H4 (cell line): Measurements from ENCODE around the gene MMP17. TPM values are rescaled to one million over a fixed set of nuclear protein-coding genes. Genes with fewer than 3 reads are reported as not detected.
"Not testable (repeated sequence)": the region's sequence is repeated elsewhere in the genome, so short reads cannot be mapped to it uniquely, and the experiment has no call there.

ENCODE experiments used
- DNase-seq: peaks from one replicate; pipeline ENCODE4 v3.0.0-alpha.2; 2015; ENCODE audit warnings: low spot score
- total RNA-seq: library from RNA; depleted of rRNA; stranded (reverse); fragments of >200 nt; shearing (Covaris generic); gene quantifications from 2 replicates; pipeline ENCODE4 v1.2.3, GENCODE V29; 2014

MMP17 gene
- total RNA-seq, 1 experiment from 2014 or later: 5.0 TPM

GRCh38 chr12:131799828-131800593, 28.2 kb upstream of the MMP17 start:
- DNase-seq: no peak

- no peak for DNase-seq
Observed at GRCh38 chr12:131800594-131801135, 27.5 kb upstream of the MMP17 start.

DNA sequence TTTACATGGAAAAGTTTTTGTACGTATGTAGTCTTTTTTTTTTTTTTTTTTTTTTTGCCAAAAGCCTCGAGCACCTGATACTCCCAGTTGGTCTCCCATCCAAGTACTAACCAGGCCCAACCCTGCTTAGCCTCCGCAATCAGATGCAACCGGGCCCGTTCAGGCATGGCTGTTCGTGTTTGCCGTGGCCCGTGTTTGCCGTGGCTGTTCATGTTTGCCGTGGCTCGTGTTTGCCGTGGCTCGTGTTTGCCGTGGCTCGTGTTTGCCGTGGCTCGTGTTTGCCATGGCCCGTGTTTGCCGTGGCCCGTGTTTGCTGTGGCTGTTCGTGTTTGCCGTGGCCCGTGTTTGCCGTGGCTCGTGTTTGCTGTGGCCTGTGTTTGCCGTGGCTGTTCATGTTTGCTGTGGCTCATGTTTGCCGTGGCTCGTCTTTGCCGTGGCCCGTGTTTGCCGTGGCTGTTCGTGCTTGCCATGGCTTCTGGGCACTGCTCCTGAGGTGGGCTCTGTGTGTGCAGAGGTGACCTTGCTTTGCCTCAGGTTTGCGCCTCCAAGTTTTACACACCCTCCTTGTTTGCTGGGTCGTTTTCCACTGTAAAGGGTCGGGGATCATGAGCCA, 26.8 kb upstream of the MMP17 start:
- DNase-seq: no peak

DNA sequence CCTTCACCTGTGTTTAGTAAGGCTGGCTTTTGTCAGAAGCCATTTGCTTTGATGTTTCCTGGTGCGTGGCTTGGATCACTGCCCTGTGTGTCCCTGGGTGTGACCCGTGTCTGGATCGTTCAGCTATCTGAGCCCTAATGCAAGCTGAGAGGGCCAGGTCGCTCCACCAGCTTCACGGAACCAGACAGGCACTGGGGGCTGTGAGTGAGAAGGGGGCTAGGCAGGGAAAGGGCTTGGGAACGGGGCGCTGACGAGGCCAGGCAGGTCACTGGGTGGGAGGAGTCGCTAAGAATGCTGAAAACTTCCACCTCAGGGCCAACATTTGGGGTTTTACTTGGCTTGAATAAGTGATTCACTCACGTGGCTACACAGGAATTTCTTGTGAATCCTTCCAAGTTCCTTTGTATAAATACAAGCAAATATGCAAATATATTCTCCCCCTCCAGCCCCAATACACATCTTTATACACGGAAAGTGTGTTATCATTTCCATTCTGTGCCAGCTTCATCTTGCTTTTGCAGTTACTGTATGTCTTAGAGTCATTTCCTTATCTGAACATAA, 24.2 kb upstream of the MMP17 start:
- no peak for DNase-seq

- no peak for DNase-seq
Observed at GRCh38 chr12:131805421-131805820, 22.8 kb upstream of the MMP17 start.

DNA sequence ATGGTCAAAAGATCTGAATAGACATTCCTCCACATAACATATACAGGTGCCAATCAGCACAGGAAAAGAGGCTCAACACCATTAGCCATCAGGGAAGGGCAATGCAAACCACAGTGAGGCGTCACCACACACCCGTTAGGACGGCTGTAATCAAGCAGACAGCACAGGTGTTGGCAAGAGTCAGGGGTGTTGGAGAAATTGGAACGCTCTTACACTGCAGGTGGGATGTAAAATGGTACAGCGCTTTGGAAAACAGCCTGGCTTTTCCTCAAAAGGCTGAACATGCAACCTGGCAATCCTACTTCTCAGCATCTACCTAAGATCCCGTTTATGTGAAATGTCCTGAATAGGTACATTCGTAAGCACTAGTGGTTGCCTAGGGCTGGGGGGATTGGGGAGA, 21.5 kb upstream of the MMP17 start:
- no peak for DNase-seq

DNA sequence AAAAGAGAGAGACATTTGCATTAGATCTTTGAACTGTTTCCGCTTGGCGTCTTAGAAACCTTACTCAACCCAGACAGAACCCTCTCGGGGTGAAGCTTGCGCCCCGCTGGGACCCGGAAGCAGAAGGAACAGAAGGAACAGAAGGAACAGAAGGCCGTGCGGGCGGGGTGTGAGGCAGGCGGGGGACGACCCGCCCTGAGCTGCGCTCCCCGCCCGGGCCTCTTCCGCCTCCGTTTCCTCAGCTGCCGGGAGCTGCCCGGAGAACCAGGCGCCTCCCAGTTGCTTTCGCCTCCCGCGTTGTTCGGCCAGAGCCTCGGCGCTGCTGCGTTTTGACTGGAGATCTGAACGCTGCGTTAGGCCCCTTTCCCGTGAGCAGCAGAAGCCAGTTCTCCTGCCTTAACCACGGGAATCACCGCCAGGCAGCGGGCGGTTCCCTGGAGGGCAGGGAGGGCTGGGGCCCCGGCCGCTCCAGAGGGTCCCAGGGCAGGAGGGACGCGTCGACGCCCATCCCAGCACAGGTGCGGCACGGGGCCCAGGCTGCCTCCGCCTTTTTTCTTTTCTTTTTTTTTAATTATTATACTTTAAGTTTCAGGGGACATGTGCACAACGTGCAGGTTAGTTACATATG, 19.3 kb upstream of the MMP17 start:
- DNase-seq: no peak

DNA sequence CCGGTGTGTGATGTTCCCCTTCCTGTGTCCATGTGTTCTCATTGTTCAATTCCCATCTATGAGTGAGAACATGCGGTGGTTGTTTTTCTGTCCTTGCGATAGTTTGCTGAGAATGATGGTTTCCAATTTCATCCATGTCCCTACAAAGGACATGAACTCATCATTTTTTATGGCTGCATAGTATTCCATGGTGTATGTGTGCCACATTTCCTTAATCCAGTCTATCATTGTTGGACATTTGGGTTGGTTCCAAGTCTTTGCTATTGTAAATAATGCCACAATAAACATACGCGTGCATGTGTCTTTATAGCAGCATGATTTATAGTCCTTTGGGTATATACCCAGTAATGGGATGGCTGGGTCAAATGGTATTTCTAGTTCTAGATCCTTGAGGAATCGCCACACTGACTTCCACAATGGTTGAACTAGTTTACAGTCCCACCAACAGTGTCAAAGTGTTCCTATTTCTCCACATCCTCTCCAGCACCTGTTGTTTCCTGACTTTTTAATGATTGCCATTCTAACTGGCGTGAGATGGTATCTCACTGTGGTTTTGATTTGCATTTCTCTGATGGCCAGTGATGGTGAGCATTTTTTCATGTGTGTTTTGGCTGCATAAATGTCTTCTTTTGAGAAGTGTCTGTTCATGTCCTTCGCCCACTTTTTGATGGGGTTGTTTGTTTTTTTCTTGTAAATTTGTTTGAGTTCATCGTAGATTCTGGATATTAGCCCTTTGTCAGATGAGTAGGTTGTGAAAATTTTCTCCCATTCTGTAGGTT, 18.5 kb upstream of the MMP17 start:
- DNase-seq: not testable (repeated sequence)

DNA sequence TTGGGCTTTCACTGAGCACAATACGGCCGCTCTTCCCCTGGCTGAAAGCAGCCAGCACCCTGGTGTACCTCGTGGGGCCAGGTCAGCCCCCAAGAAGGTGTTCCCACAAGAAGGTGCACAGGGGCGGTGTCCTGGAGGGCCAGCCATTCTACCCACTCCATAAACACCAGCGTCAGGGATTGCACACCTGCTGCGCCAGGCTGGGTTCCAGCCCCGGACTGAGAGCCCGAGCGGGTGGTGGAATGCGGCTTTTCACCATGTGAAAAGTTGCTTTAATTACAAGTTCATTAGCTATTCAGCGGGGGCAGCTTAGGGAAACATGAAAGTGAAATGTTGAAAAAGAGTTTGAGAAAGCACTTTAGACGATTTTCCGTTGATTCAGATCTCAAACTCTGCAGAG, 17.5 kb upstream of the MMP17 start:
- no peak for DNase-seq

DNA sequence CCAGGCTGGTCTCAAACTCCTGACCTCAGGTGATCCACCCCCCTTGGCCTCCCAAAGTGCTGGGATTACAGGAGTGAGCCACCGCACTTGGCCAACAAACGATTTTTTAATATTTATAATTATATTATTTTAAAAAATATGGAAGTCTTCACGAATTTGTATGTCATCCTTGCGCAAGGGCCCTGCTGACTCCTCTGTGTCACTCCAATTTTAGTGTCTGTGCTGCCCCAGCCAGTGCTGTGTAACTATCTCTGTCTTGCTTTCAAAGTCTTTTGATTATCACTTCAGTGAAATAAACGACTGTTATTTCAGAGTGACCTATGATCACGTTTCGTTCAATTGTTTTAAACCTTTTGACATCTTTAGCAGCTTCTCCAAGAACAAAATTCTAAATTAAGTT, 13.1 kb upstream of the MMP17 start:
- DNase-seq: no peak

- no peak for DNase-seq
Observed at GRCh38 chr12:131816495-131816894, 11.7 kb upstream of the MMP17 start.

DNA sequence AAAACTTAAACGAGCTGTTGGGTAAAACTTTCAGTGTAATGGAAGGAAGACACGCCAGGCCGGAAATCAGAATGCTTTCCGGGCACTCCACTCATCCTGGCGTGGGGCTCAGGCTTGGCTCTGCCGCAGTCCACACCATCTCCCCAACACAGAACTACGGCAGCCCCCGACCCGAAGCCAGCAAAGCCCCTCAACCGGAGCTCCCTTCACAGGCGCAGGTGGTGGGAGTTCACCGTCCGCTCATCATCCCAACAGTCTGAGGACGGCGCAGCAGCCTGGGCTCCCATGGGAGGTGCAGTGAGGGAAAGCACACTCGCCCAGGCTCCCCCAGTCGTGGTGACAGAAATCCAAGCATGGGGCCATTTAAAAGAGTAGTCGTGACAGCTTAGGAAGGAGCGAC, 11.0 kb upstream of the MMP17 start:
- DNase-seq: no peak

GRCh38 chr12:131818821-131819585, 9.2 kb upstream of the MMP17 start:
- no peak for DNase-seq

- no peak for DNase-seq
Observed at GRCh38 chr12:131824450-131824849, 3.7 kb upstream of the MMP17 start.

DNA sequence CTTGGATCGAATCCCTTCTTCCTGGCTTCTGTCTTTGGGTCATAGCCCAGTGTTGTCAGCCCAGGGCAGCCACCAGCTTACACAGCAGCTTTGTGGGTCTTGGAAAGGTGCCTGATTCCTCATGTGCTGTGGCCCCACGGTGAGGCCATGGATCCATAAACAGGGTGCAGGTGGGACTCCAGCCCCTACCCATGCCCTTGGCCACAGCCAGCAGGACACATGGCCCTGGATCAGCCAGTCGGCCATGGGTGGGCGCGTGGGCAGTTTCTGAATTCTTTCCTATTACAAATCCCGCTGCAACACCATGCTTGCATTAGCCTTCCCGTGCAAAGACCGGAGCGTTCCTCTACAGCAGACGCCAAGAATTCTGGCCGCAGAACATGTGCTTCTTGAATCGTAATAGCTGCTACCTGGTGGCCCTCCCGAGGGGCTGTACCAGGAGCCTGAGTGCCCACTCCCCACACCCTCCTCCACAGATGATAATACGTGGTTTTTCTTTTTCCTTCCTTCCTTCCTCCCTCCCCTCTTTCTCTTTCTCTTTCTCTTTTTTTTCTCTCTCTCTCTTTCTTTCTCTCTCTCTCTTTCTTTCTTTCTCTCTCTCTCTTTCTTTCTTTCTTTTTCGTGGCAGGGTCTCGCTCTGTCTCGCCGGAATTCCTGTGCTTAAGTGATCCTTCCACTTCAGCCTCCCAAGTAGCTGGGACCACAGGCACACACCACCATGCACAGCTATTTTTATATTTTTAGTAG, 2.9 kb upstream of the MMP17 start:
- peak; percentile 39 for DNase-seq

GRCh38 chr12:131826097-131826928, 1.9 kb upstream of the MMP17 start:
- no peak for DNase-seq

- no peak for DNase-seq
Observed at GRCh38 chr12:131828671-131829355, 620 bp downstream of the MMP17 start.

DNA sequence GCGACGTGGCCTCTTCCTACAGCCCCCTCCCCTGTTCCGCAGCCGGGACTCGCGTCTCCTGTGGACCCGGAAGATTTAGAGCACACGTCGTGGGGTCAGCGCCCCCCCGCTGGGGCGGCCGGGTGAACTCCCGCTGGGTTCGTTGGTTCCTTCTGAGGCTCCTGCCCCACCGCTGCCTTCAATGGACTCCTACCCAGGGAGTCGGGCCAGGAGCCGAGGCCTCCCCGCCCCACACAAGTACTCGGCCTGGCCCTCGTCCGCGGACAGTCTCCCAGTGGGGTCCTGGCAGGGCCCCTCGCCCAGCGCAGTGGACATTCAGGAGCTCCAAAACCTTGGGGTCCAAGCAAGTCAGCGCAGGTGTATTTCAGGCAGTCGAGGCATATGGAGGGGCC, 1.2 kb downstream of the MMP17 start:
- no peak for DNase-seq
